ENCODE data around the gene FOXK2.
A peak's percentile ranks its signal among the peaks of the same experiment; 100 is the strongest.
"Not testable (repeated sequence)": the region's sequence is repeated elsewhere in the genome, so short reads cannot be mapped to it uniquely, and the experiment has no call there.

The FOXK2 gene

GRCh38 chr17:82561429-82562035 is 42.0 kb downstream of the FOXK2 start:
- DNase-seq (ENCODE audit: low read depth in 2 of 2, low spot score in 1 of 2): no peak

GRCh38 chr17:82562718-82563220 is 43.2 kb downstream of the FOXK2 start:
- DNase-seq (ENCODE audit: low read depth in 2 of 2, low spot score in 1 of 2): not testable (repeated sequence)

GRCh38 chr17:82563318-82563717 is 43.8 kb downstream of the FOXK2 start:
- DNase-seq (ENCODE audit: low read depth in 2 of 2, low spot score in 1 of 2): no peak

- not testable (repeated sequence) for DNase-seq (ENCODE audit: low read depth in 2 of 2, low spot score in 1 of 2)
These were observed 44.2 kb downstream of the FOXK2 start for GRCh38 chr17:82563745-82564144.

DNA sequence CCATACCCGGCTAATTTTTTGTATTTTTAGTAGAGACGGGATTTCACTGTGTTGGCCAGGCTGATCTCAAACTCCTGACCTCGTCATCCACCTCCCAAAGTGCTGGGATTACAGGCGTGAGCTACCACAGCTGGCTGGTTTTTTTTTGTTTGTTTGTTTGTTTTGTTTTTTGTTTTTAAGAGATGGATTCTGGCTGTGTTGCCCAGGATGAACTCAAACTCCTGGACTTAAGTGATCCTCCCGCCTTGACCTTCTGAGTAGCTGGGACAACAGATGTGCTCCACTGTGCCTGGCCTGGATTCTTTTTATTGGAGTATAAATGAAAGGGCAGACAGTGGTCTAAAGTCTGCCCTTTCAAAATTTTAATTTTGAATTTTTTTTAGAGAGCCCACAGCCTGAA is 44.7 kb downstream of the FOXK2 start:
- no peak for DNase-seq (ENCODE audit: low read depth in 2 of 2, low spot score in 1 of 2)

GRCh38 chr17:82565551-82565950 is 46.0 kb downstream of the FOXK2 start:
- DNase-seq (ENCODE audit: low read depth in 2 of 2, low spot score in 1 of 2): no peak

- DNase-seq (ENCODE audit: low read depth in 2 of 2, low spot score in 1 of 2): no peak
These were observed 46.8 kb downstream of the FOXK2 start for GRCh38 chr17:82566129-82566960.

DNA sequence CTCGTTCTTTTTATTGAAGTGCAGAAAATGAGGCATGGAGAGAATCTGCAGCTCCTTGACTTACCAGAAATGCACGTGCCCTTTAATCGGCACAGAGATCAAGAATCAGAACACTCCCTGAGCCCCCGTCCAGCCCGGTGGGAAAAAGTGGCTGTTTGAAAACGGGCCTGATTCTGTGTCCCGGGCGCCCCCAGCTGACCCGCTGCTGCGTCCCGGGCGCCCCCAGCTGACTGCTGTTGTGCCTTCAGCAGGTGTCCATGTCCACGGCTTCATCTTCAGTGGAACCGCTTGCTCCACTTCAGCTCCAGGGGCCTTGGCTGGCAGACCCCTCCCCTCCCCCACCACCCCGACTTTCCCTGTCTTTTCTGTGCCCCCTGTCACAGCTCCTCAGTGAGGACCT is 47.8 kb downstream of the FOXK2 start:
- DNase-seq (ENCODE audit: low read depth in 2 of 2, low spot score in 1 of 2): no peak

DNA sequence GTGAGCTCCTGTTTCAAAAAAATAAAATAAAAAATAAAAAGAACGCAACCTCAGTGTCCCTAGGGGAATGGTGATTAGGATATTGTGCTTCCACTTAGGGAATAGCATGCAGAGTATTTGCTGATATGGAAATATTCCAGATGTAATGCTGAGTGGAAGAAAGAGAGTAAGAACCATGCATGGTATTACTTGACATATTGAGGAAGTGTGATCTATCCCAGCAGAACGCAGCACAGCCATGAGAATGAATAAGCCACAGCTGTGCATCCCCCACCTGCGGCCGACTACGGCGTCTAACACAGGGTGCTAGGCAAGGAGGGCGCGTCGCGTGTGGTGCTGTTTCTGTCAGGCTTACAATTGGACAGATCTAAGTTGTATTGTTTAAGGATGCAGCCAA is 49.5 kb downstream of the FOXK2 start:
- DNase-seq (ENCODE audit: low read depth in 2 of 2, low spot score in 1 of 2): no peak

DNA sequence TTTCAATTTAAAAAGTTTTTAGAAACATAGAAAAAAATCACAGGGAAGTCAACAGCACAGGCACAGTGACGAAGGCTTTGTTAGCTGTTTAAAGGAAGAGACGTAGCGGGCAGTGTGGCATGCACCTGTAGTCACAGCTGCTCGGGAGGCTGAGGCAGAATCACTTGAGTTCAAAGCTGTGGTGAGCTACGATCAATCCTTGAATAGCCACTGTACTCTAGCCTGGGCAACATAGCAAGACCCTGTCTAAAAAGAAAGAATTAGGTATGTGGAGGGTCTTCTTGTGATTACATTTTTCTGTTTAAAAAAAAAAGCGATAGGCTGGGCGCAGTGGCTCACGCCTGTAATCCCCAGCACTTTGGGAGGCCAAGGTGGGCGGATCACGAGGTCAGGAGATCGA is 50.1 kb downstream of the FOXK2 start:
- DNase-seq (ENCODE audit: low read depth in 2 of 2, low spot score in 1 of 2): no peak

DNA sequence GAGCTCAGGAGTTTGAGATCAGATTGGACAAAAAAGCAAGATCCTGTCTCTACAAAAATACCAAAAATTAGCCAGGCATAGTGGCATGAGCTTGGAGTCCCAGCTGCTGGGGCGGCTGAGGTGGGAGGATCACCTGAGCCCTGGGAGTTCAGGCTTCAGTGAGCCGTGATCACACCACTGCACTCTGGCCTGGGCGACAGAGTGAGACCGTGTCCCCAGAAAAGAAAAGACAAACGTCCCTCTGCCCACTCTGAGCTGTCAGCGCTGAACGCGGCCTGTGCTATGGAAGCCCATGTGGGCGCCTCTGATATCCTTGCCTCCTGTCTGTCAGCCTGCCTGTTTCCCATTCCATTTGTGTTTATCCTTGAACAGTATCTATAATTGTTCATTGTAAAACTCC is 50.7 kb downstream of the FOXK2 start:
- no peak for DNase-seq (ENCODE audit: low read depth in 2 of 2, low spot score in 1 of 2)

DNA sequence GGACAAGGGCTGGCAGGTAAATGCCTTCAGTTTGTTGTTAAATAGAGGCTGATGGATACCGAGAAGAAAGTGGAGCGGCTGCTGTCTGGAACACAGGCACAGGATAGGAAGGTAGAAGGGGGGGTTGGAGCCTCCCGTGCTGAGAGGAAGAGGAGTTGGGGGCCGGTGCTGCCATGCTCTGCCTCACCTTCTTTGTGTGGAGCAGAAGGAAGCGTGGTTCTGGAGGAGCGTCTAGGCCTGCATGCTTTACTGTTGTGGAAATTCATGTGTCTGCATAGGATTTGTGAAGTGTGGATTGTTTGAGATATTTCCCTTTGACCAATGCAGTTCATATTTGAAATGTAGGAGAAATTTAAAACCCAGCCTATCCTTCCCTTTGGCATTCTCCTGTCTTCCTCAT is 52.3 kb downstream of the FOXK2 start:
- DNase-seq (ENCODE audit: low read depth in 2 of 2, low spot score in 1 of 2): no peak

DNA sequence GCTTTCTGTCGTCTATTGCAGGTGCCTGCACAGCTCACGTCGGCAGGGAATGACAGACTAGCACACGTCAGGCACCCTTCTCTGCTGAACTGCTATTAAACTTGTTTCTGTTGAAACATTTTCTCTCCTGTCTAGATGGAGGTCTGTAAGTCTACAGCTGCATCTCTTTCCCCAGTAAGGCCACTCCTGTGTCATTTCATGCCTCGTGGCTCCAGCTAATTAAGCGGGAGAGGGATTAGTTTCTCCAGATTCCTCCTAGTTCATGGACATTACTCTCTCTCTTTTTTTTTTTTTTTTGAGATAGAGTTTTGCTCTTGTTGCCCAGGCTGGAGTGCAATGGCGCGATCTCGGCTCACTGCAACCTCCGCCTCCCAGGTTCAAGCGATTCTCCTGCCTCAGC is 54.5 kb downstream of the FOXK2 start:
- DNase-seq (ENCODE audit: low read depth in 2 of 2, low spot score in 1 of 2): no peak

DNA sequence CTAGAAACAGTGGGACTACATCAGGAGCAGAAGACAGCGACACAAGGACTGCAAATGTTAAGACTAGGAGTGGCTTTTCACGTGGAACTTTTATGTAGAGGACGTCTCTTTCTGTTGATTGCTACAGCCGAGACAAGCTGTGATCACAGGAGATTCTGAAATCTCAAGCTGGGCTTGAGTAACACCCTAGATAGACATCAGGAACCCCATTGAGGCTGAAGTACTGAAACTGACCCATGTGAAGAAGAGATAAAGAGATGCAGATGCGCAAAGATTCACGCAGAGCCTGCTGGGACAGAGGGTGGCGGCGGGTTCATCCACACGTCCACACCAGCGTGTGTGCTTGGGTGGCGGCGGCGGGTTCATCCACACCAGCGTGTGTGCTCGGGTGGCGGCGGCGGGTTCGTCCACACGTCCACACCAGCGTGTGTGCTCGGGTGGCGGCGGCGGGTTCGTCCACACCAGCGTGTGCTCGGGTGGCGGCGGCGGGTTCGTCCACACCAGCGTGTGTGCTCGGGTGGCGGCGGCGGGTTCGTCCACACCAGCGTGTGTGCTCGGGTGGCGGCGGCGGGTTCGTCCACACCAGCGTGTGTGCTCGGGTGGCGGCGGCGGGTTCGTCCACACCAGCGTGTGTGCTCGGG is 56.2 kb downstream of the FOXK2 start:
- not testable (repeated sequence) for DNase-seq (ENCODE audit: low read depth in 2 of 2, low spot score in 1 of 2)

DNA sequence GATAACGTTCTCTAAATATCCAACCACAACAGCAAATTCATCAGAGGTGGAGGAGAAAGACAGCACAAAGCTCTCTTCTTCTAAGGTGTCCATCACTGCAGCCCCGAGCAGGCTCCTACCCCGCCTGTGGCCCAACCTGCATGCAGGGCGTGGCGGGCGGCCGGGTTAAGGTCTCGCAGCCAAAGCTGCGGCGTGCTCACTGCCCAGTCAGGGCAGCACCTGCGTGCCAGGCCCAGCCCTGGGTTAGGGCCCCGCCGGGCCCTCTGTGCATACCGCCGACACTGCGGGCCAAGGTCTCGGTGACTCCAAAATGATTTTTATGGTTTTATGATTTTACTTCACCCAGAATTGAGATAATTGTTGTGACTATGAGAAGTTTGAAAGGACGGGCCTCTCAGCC is 57.8 kb downstream of the FOXK2 start:
- DNase-seq (ENCODE audit: low read depth in 2 of 2, low spot score in 1 of 2): no peak

GRCh38 chr17:82579969-82580368 is 60.4 kb downstream of the FOXK2 start:
- DNase-seq (ENCODE audit: low read depth in 2 of 2, low spot score in 1 of 2): not testable (repeated sequence)

DNA sequence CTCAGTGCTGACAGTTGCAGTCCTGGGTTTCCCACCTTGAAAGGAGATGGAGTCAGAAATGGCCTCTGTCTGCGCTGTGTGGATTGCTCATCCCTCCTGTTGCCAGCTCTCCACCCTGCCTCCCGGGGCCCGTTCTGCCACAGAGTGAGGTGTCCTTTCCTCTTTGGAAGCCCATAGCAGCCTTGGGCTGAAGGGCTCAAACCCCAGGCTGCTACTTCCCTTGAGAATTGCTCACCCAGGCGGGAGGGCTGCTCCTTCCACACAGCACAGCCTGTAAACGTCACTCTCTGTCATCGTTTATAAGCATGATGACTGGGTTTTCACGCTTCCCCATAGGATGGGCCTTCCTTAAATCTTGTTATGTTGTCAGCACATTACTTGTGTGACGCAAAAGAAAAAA is 62.7 kb downstream of the FOXK2 start:
- no peak for DNase-seq (ENCODE audit: low read depth in 2 of 2, low spot score in 1 of 2)

GRCh38 chr17:82582709-82583108 is 63.2 kb downstream of the FOXK2 start:
- no peak for DNase-seq (ENCODE audit: low read depth in 2 of 2, low spot score in 1 of 2)

DNA sequence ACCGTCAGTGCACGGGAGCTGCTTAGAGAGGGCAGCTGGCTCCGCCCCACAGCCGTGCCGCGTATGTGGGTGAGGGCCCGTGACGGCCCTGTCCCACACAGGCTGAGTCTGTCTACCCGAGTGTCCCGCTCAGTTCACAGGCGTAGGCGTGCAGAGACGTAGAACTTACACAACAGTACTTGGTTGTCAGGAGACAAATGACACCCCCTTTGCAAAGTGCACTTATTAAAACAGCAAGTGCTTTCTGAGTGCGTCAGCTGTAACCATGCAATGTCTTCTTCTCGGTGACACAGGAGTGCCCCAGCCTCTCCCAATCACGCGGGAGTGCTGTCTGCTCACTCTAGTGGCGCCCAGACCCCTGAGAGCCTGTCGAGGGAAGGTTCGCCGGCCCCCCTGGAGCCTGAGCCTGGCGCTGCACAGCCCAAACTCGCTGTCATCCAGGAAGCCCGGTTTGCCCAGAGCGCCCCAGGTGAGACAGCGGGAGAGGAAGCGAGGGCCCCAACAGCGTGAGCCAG is 64.2 kb downstream of the FOXK2 start:
- DNase-seq (ENCODE audit: low read depth in 2 of 2, low spot score in 1 of 2): peak in 1 of 2 donors; percentile 51

- DNase-seq (ENCODE audit: low read depth in 2 of 2, low spot score in 1 of 2): not testable (repeated sequence)
These were observed 66.5 kb downstream of the FOXK2 start for GRCh38 chr17:82585935-82586575.

DNA sequence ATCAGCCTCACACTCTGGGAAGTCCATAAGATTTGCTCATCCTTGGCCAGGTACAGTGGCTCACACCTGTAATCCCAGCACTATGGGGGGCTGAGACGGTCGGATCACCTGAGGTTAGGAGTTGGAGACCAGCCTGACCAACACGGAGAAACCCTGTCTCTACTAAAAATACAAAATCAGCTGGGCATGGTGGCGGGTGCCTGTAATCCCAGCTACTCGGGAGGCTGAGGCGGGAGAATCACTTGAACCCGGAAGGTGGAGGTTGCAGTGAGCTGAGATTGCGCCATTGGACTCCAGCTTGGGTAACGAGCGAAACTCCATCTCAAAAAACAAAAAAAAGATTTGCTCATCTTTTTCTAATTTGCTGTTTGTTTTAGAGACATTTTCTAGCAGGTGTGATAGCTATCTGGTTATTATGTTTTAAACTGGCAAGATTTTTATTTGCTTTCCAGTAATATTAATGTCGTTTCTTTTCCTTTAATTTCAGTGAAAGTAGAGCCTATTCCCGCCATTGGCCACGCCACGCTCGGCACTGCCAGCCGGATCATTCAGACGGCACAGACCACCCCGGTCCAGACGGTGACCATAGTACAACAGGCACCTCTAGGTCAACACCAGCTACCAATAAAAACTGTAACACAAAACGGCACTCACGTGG is 67.2 kb downstream of the FOXK2 start:
- DNase-seq (ENCODE audit: low read depth in 2 of 2, low spot score in 1 of 2): no peak
